ENCODE data around the gene LAPTM5. TPM values are rescaled to one million over a fixed set of nuclear protein-coding genes. Genes with fewer than 3 reads are reported as not detected.

LAPTM5 gene
- total and polyA plus RNA-seq, 2 of the 13 experiments (the other 11 are each of a cell fraction or from before 2014, with no cell fraction given): 0.41 to 0.86 TPM

GRCh38 chr1:30745156-30745833, 12.3 kb downstream of the LAPTM5 start (continued):
- 0 out of 2 replicates have a peak, but pooled peaks have one; percentile 23 for TF ChIP-seq PAXIP1 (CRISPR knock-in tag; conservative IDR thresholded peaks at IDR 0.05)
- TF ChIP-seq ZNF687 (CRISPR knock-in tag; IDR thresholded peaks at IDR 0.05): peak; percentile 16; the same call in 1 of the 2 replicates
- TF ChIP-seq KDM5A (IDR thresholded peaks at IDR 0.05; ENCODE audit: borderline replicate concordance, low read length): no peak
- TF ChIP-seq HNF4A (CRISPR knock-in tag; IDR thresholded peaks at IDR 0.05): peak; percentile 89
- peak; percentile 97 for TF ChIP-seq BHLHE40 (IDR thresholded peaks at IDR 0.05; ENCODE audit: low read length)
- TF ChIP-seq, protein P1, sequence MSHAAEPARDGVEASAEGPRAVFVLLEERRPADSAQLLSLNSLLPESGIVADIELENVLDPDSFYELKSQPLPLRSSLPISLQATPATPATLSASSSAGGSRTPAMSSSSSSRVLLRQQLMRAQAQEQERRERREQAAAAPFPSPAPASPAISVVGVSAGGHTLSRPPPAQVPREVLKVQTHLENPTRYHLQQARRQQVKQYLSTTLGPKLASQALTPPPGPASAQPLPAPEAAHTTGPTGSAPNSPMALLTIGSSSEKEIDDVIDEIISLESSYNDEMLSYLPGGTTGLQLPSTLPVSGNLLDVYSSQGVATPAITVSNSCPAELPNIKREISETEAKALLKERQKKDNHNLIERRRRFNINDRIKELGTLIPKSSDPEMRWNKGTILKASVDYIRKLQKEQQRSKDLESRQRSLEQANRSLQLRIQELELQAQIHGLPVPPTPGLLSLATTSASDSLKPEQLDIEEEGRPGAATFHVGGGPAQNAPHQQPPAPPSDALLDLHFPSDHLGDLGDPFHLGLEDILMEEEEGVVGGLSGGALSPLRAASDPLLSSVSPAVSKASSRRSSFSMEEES (CRISPR knock-in tag; IDR thresholded peaks at IDR 0.05): peak; percentile 50; the same call in 1 of the 2 replicates
- TF ChIP-seq, protein P2, sequence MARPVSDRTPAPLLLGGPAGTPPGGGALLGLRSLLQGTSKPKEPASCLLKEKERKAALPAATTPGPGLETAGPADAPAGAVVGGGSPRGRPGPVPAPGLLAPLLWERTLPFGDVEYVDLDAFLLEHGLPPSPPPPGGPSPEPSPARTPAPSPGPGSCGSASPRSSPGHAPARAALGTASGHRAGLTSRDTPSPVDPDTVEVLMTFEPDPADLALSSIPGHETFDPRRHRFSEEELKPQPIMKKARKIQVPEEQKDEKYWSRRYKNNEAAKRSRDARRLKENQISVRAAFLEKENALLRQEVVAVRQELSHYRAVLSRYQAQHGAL (CRISPR knock-in tag; IDR thresholded peaks at IDR 0.05; ENCODE audit: not compliant biosample characterization): no peak
- no peak for TF ChIP-seq SNRNP70 (IDR thresholded peaks at IDR 0.05; ENCODE audit: low read depth, low read length)
- TF ChIP-seq NR2C2 (CRISPR knock-in tag; IDR thresholded peaks at IDR 0.05; ENCODE audit: borderline replicate concordance): peak; percentile 36; the same call in 1 of the 2 replicates
- TF ChIP-seq ZNF350 (CRISPR knock-in tag; IDR thresholded peaks at IDR 0.05; ENCODE audit: borderline replicate concordance, low read depth): 0 out of 2 replicates have a peak, but pooled peaks have one; percentile 26
- no peak for TF ChIP-seq SRSF9 (IDR thresholded peaks at IDR 0.05; ENCODE audit: borderline replicate concordance, insufficient read depth, low read depth, low read length, poor library complexity, severe bottlenecking)
- peak; percentile 69; the same call in 1 of the 2 replicates for TF ChIP-seq ZKSCAN1 (IDR thresholded peaks at IDR 0.05; ENCODE audit: low read length)
- TF ChIP-seq BCL6 (CRISPR knock-in tag; IDR thresholded peaks at IDR 0.05): 0 out of 2 replicates have a peak, but pooled peaks have one; percentile 17
- no peak for TF ChIP-seq SOX13 (IDR thresholded peaks at IDR 0.05)
- TF ChIP-seq SOX13 (CRISPR knock-in tag; conservative IDR thresholded peaks at IDR 0.05 in 1 of 2, IDR thresholded peaks at IDR 0.05 in 1 of 2): 0 out of 4 replicates have a peak, but pooled peaks of 1 of the 2 experiments have one; percentile 31
- TF ChIP-seq KDM5B (CRISPR knock-in tag; IDR thresholded peaks at IDR 0.05; ENCODE audit: borderline replicate concordance): 0 out of 2 replicates have a peak, but pooled peaks have one; percentile 24
- 0 out of 2 replicates have a peak, but pooled peaks have one; percentile 9 for TF ChIP-seq ZMYM3 (CRISPR knock-in tag; IDR thresholded peaks at IDR 0.05)
- 0 out of 2 replicates have a peak, but pooled peaks have one; percentile 42 for TF ChIP-seq ESRRA (CRISPR knock-in tag; IDR thresholded peaks at IDR 0.05; ENCODE audit: low read depth)

All from HepG2 (cell line).